ENCODE measurements around the gene TTC7B. TPM values are rescaled to one million over a fixed set of nuclear protein-coding genes. Genes with fewer than 3 reads are reported as not detected.

The TTC7B gene
- total RNA-seq, 4 donors from 2014 or later: 35.0 to 78.7 (median 36.8) TPM

- no peak overlapping the region for H3K27ac ChIP-seq
- peaks cover 0 to 16% of the 10 kb centered on the region in 2 donors for H3K36me3 ChIP-seq
- TF ChIP-seq POLR2A (IDR thresholded peaks at IDR 0.05) (no peak), CTCF (IDR thresholded peaks at IDR 0.05 in 4 of 5, conservative IDR thresholded peaks at IDR 0.05 in 1 of 5) (no peak)
- intact Hi-C loops (cut with DNase I; ENCODE audit: low total_unique reads) (no loop called here), in situ Hi-C loops (cut with MboI; ENCODE audit: low sequenced_read_pairs in 4 of 4) (no loop called here)
- peaks cover 23 to 25% of the 10 kb centered on the region in 2 donors for H3K4me1 ChIP-seq
- ATAC-seq (no peak), DNase-seq (no peak)
- no peak overlapping the region for H3K4me3 ChIP-seq
- H3K9me3 ChIP-seq: no peaks in the 10 kb centered on the region
- no peaks in the 10 kb centered on the region for H3K27me3 ChIP-seq
Measured at GRCh38 chr14:90543876-90544275, 272.4 kb downstream of the TTC7B start.

GRCh38 chr14:90541076-90541634 is 275.1 kb downstream of the TTC7B start:
- Histone ChIP-seq H3K27me3 (no peaks in the 10 kb centered on the region), H3K4me3 (no peak overlapping the region), H3K4me1 (peaks cover 12% of the 10 kb centered on the region in 2 donors), H3K36me3 (peaks cover 0 to 16% of the 10 kb centered on the region in 2 donors), H3K9me3 (no peaks in the 10 kb centered on the region), H3K27ac (no peak overlapping the region)
- ATAC-seq: no peak
- TF ChIP-seq POLR2A (IDR thresholded peaks at IDR 0.05) (no peak), CTCF (IDR thresholded peaks at IDR 0.05 in 4 of 5, conservative IDR thresholded peaks at IDR 0.05 in 1 of 5) (no peak)
- DNase-seq: no peak
- intact Hi-C loops (cut with DNase I; ENCODE audit: low total_unique reads): no loop called here
- in situ Hi-C loops (cut with MboI; ENCODE audit: low sequenced_read_pairs in 4 of 4): no loop called here

GRCh38 chr14:90540437-90540836 is 275.8 kb downstream of the TTC7B start:
- peaks cover 0 to 16% of the 10 kb centered on the region in 2 donors for H3K36me3 ChIP-seq

GRCh38 chr14:90539996-90540395 is 276.2 kb downstream of the TTC7B start:
- DNase-seq: no peak

More at GRCh38 chr14:90540437-90540836, 275.8 kb downstream of the TTC7B start:
- Histone ChIP-seq H3K27ac (no peak overlapping the region), H3K4me3 (no peak overlapping the region), H3K4me1 (peaks cover 5% of the 10 kb centered on the region in 2 donors), H3K9me3 (no peaks in the 10 kb centered on the region), H3K27me3 (no peaks in the 10 kb centered on the region)
- intact Hi-C loops (cut with DNase I; ENCODE audit: low total_unique reads) (no loop called here), in situ Hi-C loops (cut with MboI; ENCODE audit: low sequenced_read_pairs in 4 of 4) (no loop called here)
- DNase-seq: no peak
- ATAC-seq: no peak
- TF ChIP-seq CTCF (IDR thresholded peaks at IDR 0.05 in 4 of 5, conservative IDR thresholded peaks at IDR 0.05 in 1 of 5): no peak

More at GRCh38 chr14:90539996-90540395, 276.2 kb downstream of the TTC7B start:
- H3K36me3 ChIP-seq: peaks cover 0 to 16% of the 10 kb centered on the region in 2 donors
- no peaks in the 10 kb centered on the region for H3K27me3 ChIP-seq
- H3K4me3 ChIP-seq: no peak overlapping the region
- no peaks in the 10 kb centered on the region for H3K9me3 ChIP-seq
- H3K4me1 ChIP-seq: peaks cover under 1 to 1% of the 10 kb centered on the region in 2 donors
- in situ Hi-C loops (cut with MboI; ENCODE audit: low sequenced_read_pairs in 4 of 4): no loop called here
- no peak for TF ChIP-seq POLR2A (IDR thresholded peaks at IDR 0.05)
- TF ChIP-seq CTCF (IDR thresholded peaks at IDR 0.05 in 4 of 5, conservative IDR thresholded peaks at IDR 0.05 in 1 of 5): no peak
- intact Hi-C loops (cut with DNase I; ENCODE audit: low total_unique reads): no loop called here
- ATAC-seq: no peak
- H3K27ac ChIP-seq: no peak overlapping the region

Data from gastrocnemius medialis (tissue), 4 donors.